ENCODE data around the gene ZNF30.
A peak's percentile ranks its signal among the peaks of the same experiment; 100 is the strongest.
"Not testable (repeated sequence)": the region's sequence is repeated elsewhere in the genome, so short reads cannot be mapped to it uniquely, and the experiment has no call there.

ZNF30 gene

DNA sequence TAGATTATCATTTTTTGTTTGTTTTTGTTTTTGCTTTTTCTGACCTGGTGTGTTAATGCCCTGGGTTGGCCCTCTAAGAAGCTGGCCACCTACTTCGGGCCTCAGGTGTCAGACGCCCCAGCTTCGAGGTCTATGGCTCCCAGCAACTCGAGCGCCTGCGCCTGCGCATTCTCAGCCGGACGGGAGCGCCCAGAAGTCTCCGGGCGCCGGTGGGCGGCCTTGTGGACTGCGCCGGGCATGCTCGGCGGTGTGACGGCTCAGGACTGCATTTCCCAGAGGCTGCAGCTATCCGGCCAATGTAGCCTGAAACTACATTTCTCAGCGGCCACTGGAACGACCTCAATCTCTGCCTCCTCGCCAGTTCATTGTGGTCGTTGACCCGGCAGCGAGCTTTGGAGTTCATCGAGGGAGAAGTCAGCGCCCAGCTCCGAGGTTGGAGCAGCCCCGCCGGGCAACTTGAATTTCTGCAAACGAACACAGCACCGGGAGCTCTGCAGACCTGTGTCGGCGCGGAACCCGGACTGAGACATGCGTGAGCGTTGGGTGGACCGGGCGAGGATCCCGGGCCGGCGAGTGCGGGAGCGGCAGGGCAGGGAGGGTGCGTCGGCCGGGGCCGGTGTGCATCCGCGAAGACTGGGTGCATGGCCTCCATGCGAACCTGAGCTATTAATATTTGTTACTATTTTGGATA, at the start of gene ZNF30:
Gene ZNF30, plus strand, starts transcription at position 219 of the 691 bp plus-strand sequence. CDS start 3,045 bp downstream, outside the sequence.
- DNase-seq = peak; percentile 83

DNA sequence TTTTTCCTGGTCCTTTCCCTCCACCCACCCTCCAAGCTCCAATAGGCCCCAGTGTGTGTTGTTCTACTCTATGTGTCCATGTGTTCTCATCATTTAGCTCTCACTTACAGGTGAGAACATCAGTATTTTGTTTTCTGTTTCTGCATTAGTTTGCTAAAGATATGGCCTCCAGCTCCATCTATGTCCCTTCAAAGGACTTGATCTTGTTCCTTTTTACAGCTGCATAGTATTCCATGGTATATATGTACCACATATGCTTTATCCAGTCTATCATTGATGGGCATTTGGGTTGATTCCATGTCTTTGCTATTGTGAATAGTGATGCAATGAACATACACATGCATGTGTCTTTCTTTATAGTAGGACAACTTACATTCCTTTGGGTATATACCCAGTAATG, 47.1 kb upstream of the ZNF30 start:
- DNase-seq = no peak

DNA sequence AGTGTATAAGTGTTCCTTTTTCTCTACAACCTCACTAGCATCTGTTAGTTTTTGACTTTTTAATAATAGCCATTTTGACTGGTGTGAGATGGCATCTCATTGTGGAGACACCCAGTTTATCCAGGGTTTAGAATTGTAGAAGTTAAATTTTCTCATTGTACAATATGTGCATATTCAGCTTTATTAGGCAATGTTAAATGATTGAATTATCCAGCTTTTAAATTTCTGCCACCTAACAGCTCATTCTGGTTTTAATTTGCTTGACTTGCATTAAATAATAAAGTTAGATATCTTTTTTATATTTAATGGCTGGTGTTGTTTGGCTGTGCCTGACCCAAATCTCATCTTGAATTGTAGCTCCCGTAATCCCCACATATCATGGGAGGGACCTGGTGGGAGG, 46.7 kb upstream of the ZNF30 start:
- no peak for DNase-seq

DNA sequence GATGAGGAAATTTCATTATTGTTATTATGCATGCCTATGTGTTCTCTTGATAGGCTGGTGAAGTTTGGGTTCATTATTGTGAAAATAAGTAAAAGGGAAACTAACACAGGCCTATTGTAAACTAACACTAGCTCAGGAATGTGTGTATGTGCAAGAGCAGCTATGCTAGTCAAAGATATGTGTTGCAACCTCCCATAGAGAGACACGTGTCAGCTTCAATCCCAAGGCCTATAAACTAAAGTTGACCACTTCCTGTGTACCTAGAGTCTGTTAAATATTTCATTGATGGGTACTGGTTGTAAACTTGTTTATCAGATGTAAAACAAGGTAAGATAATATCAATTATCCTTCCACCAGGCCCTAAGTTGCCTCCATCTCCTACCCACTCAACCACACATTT, 44.7 kb upstream of the ZNF30 start:
- DNase-seq = no peak

DNA sequence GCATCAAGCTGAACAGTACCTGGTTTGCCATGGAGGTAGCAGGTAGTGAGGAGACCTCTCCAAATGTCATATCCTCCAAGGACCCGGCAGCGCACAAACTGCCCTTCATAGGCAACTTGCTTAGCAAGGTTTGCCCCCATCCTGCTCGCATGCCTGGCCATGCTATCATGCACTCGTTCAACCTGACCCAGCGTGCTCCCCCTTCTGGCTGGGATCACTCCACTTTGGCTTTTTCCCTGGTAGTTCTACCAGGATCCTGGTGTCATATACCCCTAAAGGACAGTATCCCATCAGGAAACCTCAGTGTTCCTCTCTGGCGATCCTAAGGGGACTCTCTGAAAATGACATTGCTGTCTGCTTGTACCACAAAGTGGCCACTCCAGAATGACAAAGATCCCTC, 38.6 kb upstream of the ZNF30 start:
- no peak for DNase-seq

DNA sequence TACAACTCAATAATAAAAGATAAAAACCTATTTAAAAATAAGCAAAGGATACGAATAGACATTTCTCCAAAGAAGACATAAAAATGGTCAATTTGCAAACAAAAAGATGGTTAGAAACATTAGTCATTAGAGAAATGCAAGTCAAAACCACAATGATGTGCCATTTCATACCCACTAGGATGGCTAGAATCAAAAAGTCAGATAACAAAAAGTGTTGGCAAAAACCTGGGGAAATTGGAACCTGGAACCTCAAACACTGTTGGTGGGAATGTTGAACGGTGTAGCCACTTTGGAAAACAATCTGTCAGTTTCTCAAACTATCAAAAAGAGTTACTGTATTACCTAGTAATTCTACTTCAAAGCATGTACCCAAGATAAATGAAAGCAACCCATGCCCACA, 26.5 kb upstream of the ZNF30 start:
- DNase-seq = no peak

DNA sequence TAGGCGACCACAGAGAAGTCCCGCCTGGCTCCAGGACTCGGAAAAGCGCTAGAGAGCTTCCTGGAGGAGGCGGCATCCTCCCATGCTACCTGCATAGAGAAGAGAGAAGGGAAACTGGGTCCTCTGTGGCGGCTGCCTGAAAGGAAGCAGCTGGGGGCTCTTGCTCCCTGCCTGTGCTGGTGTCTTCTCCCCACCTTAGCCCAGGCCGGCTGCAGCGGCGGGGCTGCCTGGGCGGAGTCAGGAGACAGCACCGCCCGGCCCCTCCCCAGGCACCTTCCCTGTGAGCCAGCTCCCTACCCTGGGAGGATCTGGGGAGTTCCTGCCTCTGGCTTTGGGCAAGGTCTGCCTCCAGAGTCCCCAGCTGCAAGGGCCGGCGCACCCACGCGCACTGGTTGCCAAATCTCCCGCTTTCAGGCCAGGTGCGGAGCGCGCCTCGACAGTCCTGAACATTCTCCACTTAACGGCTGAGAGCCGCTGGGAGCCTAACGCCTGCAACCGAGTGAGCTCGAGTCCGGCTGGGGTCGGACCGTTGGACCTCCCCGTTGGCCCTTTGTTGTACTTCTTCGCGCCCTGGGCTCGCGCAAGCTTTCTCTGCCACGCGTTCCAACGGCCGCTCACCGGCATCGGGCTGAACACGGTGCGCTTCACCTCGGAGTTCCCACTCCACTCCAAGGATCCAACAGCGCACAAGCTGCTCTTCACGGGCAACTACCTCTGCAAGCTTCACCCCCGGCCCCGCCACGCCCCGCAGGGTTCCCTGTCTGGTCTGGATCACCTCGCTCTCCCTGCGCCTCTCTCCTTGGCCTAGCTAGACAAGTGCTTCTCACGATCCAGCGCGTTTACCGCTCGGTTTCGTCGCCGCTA, 21.8 kb upstream of the ZNF30 start:
- DNase-seq = no peak

DNA sequence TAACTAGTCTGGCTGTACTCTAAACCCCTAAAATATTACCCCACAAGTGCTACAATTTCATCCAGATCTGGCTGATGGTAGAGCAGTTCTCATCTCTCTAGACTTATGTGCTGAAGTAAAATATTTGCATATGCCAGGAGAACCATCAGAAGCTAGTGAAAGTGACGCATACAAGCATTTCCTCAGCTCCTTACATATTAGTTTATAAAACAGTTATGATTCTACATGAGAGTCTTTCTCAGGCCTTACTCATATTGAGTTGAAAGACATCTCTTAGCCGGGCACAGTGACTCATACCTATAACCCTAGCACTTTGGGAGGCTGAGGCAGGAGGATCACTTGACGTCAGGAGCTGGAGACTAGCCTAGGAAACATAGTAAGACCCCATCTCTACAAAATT, 15.9 kb upstream of the ZNF30 start:
- DNase-seq = no peak

DNA sequence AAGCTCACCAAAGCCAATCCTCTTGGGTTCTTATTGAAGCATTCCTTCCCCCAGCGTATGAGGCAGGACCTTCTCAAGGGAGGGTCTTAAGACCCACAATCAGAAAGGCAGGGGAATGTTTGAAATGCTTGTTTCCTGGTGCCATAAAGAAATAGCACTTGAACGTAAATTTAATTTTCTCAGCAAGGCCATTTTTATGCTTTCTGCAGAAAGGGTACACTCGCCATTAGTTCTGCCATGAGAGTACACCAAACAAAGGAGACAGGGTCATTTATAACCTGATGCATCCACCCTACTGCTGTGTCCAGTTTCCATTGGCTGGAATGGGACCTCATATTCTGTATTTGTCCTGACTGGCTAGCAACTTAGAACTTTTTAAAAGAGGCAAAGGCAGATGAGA, 9.6 kb upstream of the ZNF30 start:
- not testable (repeated sequence) for DNase-seq

DNA sequence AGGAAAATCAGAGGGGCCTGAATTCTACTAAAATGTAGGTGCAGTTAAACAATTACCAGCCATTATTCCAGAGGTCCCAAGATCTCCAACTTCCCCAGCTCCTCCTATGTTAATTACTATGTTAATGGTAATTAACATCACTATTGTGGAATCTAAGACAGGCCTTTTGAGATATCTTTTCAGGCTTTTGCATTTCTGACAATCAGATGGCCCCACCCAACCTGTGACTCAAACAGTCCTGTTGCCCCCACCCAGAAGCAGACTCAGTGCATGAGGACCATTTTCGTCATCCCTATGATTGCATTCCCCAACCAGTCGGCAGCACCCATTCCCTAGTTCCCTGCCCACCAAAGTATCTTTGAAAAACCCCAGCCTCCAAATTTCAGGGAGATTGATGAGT, 8.5 kb upstream of the ZNF30 start:
- no peak for DNase-seq

DNA sequence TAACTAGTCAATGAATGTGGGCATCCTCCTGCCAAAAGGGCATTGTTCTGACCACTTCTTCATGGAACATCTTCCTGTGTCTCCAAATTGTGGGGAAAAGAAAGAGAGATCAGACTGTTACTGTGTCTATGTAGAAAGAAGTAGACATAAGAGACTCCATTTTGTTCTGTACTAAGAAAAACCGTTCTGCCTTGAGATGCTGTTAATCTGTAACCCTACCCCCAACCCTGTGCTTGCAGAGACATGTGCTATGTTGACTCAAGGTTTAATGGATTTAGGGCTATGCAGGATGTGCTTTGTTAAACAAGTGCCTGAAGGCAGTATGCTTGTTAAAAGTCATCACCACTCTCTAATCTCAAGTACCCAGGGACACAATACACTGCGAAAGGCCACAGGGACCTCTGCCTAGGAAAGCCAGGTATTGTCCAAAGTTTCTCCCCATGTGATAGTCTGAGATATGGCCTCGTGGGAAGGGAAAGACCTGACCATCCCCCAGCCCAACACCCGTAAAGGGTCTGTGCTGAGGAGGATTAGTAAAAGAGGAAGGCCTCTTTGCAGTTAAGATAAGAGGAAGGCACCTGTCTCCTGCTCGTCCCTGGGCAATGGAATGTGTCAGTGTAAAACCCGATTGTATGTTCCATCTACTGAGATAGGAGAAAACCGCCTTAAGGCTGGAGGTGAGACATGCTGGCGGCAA, 6.5 kb upstream of the ZNF30 start:
- not testable (repeated sequence) for DNase-seq

DNA sequence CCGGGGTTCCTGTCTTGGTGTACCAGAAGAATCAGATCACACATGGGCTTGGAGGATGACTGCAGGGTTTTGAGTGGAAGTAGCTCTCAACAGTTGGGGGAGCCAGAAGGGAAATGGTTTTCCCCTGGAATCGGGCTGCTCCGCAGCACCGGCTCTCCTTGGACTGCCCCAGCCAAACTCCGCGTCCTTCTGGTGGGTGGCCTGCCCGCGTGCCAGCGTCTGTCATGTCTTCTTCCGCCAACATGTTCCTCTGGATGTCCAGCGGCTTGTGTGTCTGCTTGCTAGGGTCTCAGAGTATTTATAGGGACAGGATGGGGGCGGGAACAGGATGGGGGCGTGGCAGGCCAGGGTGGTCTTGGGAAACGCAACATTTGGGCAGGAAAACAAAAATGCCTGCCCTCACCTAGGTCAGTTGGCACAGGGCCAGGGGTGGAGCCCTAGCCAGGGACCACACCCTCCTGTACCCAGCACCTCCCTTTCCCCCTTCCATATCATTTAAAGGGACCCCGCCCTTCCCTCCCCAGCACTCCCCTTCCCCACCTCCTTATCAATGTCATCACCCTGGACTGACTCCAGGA, 1.3 kb upstream of the ZNF30 start:
- DNase-seq = no peak

DNA sequence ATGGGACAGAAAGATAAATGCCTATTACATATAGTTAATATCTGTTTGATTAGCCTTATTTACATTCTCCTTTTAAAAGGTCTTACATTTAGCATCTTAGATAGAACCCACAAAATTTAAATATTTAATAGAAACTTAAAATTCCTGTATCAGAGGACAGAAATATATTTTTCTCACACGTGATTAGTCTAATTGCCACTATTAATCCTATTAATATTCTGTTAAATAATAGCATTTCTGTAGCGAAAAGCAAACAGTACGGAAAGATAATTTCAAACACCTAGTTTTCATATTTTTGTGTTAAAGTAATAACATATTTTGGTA, 380 bp upstream of the ZNF30 start:
- DNase-seq = no peak

DNA sequence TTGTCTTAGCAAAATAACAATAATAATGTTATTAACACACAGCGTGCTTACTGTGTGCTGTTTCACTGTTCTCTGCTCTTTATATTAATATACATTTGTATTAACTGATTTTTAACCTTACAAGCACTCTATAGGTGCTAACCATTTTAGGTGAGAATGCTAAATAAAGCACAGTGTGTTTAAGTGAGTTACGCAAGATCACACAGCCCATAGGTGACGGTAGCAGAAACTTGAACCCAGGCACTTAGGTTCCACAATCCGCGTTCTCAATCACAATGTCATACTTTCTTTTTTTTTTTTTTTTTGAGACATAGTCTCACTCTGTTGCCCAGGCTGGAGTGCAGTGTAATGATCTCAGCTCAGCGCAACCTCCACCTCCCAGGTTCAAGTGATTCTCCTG, 5.8 kb downstream of the ZNF30 start:
- DNase-seq = no peak

DNA sequence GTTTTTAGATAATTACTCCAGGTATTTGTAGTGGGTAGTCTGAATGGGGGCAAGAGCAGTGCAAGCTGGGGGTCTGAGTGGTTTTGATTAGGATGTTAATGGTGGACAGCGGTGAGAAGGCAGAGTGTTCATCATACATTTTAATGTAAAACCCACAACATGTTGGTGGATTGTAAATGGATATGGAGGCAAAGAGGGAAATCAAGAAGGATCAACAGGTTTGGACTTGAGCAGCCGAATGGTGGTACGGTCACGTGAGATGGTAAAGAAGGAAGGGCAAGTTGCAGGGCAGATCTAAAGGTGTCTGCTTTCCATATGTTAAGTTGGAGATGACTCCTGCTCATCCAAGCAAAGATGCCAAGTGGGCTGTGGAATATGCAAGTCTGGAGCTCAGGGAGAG, 9.5 kb downstream of the ZNF30 start:
- no peak for DNase-seq

DNA sequence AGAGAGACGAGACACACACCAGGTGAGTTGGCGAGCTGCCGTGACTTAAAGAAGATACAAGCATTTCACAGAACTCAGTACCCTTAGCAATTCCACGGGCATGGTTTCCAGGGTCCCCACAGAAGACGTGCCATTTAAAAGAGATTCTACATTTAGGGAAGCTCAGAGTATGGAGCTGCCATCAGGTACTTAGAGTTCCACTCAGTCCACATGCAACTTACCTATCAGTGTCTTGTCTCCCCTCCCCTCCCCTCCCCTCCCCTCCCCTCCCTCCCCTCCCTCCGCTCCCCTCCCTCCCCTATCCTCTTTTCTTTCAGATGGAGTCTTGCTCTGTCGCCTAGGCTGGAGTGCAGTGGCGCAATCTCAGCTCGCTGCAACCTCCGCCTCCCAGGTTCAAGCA, 12.2 kb downstream of the ZNF30 start:
- DNase-seq = no peak

DNA sequence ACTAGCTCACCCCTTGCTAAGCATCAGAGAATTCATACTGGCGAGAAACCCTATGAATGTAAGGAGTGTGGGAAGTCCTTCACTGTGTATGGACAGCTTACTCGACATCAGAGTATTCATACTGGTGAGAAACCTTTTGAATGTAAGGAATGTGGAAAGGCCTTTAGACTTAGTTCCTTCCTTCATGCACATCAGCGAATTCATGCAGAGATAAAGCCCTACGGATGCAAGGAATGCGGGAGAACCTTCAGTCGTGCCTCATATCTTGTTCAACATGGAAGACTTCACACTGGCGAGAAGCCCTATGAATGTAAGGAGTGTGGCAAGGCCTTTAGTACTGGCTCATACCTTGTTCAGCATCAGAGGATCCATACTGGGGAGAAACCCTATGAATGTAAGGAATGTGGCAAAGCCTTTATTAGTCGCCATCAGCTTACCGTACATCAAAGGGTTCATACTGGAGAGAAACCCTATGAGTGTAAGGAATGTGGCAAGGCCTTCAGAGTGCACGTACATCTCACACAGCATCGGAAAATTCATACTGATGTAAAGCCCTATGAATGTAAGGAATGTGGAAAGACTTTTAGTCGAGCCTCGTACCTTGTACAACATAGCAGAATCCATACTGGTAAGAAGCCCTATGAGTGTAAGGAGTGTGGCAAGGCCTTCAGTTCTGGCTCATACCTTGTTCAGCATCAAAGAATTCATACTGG, 17.3 kb downstream of the ZNF30 start:
- DNase-seq = no peak

DNA sequence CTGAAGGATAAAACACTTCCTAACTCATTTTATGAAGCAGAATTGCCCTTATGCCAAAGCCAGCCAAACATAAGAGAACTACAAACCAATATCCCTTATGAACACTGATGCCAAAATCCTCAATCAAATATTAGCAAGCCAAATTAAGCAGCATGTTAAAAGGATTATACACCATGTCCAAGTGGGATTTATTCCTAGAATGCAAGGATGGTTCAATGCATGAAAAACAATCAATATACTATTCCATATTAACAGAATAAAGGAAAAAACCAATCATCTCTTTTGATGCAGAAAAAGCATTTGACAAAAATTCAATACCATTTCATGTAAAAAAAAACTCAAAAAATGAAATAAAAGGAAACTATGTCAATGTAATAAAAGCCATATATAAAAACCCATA, 26.4 kb downstream of the ZNF30 start:
- no peak for DNase-seq

DNA sequence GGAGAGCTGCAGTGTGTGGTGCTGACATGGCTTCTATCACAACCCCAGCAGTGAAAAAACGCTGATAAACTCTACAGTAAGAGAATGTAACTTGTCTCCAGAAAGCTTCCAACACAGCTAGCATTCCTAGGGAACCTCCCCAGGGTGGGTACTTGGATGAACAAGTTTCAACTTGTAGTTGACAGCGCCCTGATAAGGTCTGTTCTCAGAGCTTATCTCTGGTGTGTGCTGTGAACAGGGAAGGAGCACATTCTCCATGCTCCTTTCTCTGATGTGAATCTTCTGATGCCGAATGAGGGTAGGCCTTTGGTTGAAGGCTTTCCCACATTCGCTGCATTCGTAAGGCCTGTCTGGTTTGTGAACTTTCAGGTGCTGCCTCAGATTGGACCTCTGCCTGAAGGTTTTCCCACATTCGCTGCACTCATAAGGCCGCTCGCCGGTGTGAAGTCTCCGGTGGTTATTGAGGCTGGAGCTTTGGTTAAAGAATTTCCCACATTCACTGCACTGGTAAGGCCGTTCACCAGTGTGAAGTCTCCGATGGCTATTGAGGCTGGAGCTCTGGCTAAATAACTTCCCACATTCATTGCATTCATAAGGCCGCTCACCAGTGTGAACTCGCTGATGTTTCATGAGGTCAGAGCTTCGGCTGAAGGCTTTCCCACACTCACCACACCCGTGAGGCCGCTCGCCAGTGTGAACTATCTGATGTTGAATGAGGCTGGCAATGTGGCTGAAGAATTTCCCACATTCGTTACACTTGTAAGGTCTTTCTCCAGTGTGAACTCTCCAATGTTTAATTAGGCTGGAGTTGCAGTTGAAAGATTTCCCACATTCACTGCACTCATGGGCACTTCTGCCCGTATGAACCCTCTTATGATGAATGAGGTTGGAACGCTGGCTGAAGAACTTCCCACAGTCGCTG, 31.4 kb downstream of the ZNF30 start:
- no peak for DNase-seq

DNA sequence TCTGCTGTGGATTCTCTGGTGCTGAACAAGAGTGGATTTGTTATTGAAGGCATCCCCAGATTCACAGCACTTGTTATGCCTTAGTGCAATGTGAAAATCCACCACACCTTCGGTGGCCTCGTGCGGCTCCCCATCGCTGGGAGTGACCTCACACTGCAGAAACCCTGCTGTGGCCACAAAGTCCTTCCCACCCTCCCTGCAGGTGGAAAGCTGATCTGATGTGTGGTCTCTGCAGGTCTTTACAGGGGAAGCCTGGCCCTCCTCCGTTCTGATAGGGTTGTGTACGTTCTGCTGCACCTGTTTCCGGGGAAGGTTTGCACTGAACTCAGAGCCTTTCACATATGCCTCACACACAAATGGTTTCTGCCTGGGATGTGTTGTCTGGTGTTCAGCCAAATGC, 32.3 kb downstream of the ZNF30 start:
- DNase-seq = no peak

DNA sequence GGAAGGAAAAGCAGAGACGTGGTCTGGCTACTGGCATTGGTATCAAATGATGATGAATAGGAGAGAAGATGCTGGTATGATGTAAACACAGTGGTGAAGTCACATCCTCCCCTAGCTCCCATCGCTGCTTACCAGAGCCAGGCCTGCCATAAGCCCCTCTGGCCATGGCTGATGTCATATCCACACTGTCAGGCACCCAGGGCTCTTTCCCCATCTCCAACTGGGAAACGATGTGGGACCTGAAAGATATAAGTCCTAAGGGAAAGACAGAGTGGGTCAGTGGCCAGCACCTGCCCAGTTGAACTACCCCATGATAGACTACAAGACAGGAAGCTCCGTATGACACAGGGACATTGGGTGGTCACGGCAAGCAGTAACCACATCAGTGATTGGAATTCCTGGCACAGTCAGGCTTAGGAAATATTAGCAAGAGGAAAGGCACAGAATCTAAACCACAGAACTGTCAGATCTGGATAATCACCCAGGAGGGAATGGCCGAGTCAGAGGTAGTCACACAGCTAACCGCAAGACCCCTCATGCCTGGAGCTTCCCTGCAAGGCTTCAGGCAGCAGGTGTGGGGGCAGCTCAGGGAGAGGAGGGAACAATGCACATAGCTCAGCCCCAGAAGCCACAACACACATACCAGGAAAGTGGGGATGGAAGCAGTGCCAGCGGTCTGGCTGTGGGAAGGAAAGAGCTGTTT, 33.6 kb downstream of the ZNF30 start:
- no peak for DNase-seq

Measured in NCI-H1105 (cell line).